Measurements from ENCODE around the gene LMAN1L. TPM values are rescaled to one million over a fixed set of nuclear protein-coding genes. Genes with fewer than 3 reads are reported as not detected.

LMAN1L gene
- total RNA-seq, 1 donor from 2014 or later, result not detected

- no peak for TF ChIP-seq CTCF (IDR thresholded peaks at IDR 0.05; ENCODE audit: insufficient read depth, low read length, poor library complexity, severe bottlenecking)
- DNase-seq (ENCODE audit: low read depth), result no peak
- Histone ChIP-seq H3K27me3 (ENCODE audit: control insufficient read depth, insufficient read depth, low read length) (no peaks in the 10 kb centered on the region), H3K4me3 (ENCODE audit: low read depth, low read length) (no peak overlapping the region), H3K36me3 (ENCODE audit: control insufficient read depth, insufficient read depth, low read length) (no peaks in the 10 kb centered on the region)
Measured at GRCh38 chr15:74840851-74841775, 28.5 kb downstream of the LMAN1L start.

- Histone ChIP-seq H3K27me3 (ENCODE audit: control insufficient read depth, insufficient read depth, low read length) (no peaks in the 10 kb centered on the region), H3K4me3 (ENCODE audit: low read depth, low read length) (peak overlapping the region; percentile 63), H3K36me3 (ENCODE audit: control insufficient read depth, insufficient read depth, low read length) (no peaks in the 10 kb centered on the region)
- no peak for DNase-seq (ENCODE audit: low read depth)
- no peak for TF ChIP-seq CTCF (IDR thresholded peaks at IDR 0.05; ENCODE audit: insufficient read depth, low read length, poor library complexity, severe bottlenecking)
Measured at GRCh38 chr15:74841891-74842373, 29.3 kb downstream of the LMAN1L start.

DNA sequence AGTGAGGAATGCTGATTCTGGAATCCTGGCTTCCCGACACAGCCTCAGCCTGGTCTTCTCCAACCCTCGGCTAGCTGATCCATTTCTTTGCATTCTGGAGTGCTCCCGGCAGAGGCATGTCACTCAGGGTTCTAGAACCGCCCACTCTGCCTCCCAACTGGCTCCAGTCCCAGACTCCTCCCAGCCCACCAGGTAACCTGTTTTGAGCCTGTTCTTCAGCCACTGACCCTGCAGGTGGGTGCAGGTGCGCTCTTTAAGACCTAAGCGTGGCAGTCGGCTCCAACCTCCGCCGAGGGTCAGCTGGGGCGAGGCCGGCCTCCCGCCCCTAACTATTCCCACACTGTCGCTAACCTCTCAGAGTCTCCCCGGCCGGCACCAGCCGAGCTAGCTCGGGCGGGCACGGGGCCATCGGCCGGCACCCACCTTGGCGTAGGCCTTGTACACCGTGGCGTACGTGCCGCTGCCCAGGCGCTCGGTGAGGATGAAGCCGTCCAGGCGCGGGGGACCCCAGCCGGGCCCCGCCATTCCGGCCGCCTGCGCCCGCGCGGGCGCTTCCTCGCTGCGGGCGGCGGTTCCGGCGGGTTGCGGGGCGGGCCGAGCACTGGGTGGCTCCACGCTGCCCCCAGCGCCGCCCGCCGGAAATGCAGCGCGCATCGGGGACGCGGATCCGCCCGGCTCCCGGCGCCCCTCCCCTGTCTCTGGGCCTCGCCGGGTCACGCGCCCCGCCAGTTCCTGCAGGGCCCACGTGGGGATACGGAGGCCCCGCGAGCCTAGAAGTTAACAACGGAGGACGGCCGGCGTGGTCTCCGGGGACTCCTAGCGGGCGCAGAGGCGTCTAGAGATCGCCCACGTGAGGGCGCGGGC is 30.2 kb downstream of the LMAN1L start, which contains the start of gene ULK3:
ULK3 (minus strand) TSS at position 576 of the 864 bp plus-strand sequence; CDS start at position 525, 51 bp downstream.
- no peak for DNase-seq (ENCODE audit: low read depth)
- Histone ChIP-seq H3K4me3 (ENCODE audit: low read depth, low read length) (peak within 1 kb of the TSS; percentile 63), H3K36me3 (ENCODE audit: control insufficient read depth, insufficient read depth, low read length) (no peaks in the 10 kb centered on the region), H3K27me3 (ENCODE audit: control insufficient read depth, insufficient read depth, low read length) (no peaks in the 10 kb centered on the region)
- peak; percentile 23 for TF ChIP-seq CTCF (IDR thresholded peaks at IDR 0.05; ENCODE audit: insufficient read depth, low read length, poor library complexity, severe bottlenecking)

DNA sequence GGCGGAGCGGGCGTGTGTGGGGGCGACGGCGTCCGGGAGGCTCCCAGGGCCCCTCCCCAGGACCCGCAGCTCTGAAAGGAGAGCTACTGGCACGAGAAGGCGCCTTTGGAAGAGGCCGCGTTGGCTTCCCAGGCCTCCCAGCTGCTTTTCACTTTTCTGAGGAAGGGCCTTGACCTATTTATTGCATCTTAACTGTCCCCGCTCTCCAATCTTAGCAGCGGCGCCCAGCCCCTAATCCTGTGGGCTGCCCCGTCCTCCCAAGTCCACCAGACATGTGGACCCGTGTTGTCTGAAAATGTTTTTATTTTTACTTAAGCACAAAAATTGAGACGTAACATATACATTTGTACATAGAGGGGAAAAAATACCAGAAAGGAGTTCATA is 30.8 kb downstream of the LMAN1L start:
- Histone ChIP-seq H3K4me3 (ENCODE audit: low read depth, low read length) (peak overlapping the region; percentile 33), H3K36me3 (ENCODE audit: control insufficient read depth, insufficient read depth, low read length) (no peaks in the 10 kb centered on the region), H3K27me3 (ENCODE audit: control insufficient read depth, insufficient read depth, low read length) (no peaks in the 10 kb centered on the region)
- TF ChIP-seq CTCF (IDR thresholded peaks at IDR 0.05; ENCODE audit: insufficient read depth, low read length, poor library complexity, severe bottlenecking), result peak; percentile 0
- DNase-seq (ENCODE audit: low read depth), result no peak

DNA sequence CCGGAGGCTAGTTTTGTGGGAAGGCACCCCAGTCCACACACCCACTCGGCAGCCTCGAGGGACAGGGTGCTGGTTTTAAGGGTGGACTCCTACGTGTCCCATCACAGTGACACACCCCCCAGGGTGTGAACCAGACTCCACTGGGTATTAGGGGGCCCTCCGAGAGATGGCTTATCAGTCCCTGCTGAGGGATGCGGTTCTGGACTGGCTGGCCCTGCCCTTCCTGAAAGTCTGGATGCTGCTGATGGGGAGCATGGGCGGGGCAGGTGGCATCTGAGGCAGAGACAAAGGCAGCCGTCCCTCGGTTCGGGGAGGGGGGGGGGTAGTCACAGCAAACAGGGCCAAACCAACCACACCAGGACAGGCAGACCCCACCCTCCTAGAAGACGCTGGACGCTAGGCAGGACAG is 31.3 kb downstream of the LMAN1L start:
- no peak for DNase-seq (ENCODE audit: low read depth)
- no peak overlapping the region for H3K4me3 ChIP-seq (ENCODE audit: low read depth, low read length)
- no peak for TF ChIP-seq CTCF (IDR thresholded peaks at IDR 0.05; ENCODE audit: insufficient read depth, low read length, poor library complexity, severe bottlenecking)
- H3K27me3 ChIP-seq (ENCODE audit: control insufficient read depth, insufficient read depth, low read length), result no peaks in the 10 kb centered on the region
- no peaks in the 10 kb centered on the region for H3K36me3 ChIP-seq (ENCODE audit: control insufficient read depth, insufficient read depth, low read length)
